GM19397 (cell line): Measurements from ENCODE around the gene PGRMC1.
"Not testable (repeated sequence)": the region's sequence is repeated elsewhere in the genome, so short reads cannot be mapped to it uniquely, and the experiment has no call there.

Experiments
- ATAC-seq: cut with Tn5 transposase; IDR thresholded peaks from one replicate; pipeline ENCODE4 v1.9.1; 2021; ENCODE audit warnings: mild to moderate bottlenecking, moderate library complexity; ENCODE audit not compliant: unreplicated experiment

PGRMC1 gene

DNA sequence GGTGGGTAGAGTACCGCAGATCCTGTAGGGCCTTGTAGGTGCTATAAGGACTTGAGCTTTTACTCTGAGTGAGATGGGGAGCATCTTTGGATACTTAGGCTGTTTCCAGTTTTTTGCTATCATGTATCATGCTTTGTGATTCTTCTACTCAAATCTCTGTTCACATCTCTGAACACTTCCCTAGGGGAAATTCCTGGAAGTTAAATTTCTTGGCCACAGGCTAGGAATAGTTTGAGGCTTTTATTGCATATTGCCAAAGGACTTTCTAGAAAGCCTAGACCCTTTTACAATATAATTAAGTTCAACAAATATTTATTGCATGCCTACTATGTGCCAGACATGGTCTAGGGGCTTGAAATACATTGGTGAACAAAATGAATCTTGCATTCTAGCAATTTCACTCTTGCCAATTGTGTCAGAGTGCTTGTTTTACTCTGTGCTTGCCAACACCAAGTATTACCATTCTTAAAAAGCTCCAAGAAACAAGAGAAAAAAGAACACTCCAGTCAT is 4.1 kb upstream of the PGRMC1 start:
- ATAC-seq: no peak

DNA sequence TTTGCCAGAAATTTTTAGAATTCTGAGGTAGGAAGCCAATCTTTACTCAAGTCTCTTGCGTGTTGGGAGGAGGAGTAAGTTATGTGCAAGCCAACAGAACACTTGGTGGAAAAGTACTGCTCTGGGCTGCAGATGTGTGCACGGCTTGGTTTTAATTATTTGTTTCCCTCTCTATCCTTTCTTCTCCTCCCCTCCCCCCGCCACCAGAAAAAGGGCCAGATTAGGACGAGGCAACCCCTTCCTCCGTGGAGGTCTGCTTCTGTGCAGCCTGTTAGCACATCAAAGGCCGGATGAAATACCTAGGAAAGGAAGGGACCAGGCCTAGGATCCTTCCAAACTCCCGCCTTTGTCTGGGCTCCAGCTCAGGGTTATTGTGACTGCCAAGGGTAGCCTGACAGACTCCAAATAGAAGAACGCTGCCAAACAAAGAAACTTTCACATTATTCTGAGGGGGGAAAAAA is 1.0 kb upstream of the PGRMC1 start:
- no peak for ATAC-seq

DNA sequence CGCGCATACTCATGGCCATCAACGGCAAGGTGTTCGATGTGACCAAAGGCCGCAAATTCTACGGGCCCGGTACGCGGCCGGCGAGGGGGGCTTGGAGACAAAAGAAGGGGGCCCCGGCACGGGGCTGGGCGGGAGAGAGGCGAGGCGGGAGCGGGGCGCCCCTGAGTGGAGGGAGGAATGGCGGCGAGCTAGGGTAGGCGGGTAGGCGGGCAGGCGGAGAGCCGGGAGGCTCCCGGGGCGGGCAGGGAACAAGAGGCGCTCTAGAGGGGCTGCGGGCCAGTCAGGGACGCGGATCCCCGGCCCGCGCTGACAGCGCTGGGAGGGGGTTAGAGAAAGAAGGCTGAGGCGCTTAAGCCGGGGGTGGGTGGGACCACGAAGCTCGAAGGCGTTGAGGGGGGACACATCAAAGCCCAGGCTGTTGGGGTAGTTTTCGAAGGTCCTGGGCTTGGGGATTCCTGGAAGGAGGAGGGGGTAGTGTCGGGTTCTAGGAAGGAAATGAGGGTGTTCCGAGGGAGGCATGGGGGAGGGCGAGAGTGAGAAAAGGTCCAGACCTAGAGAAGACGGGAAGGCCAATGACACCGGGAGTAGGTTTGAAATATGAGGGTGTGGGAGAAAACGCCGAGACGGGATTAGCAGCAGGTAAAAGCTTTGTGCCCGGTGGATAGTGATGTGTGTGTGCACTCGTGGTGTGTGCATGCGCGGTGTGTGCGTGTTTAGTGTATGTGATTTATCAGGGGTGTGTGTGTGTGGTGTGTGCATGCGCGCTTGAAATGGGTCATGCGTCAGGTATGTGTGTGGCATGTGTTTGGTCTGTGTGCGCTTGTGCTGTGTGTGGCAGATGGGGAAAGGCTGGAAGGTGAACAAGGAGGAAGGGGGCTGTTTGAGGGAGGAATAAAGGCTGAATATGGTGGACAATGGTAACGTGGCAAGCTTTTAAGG is 807 bp downstream of the PGRMC1 start:
- ATAC-seq: peak; percentile 24

DNA sequence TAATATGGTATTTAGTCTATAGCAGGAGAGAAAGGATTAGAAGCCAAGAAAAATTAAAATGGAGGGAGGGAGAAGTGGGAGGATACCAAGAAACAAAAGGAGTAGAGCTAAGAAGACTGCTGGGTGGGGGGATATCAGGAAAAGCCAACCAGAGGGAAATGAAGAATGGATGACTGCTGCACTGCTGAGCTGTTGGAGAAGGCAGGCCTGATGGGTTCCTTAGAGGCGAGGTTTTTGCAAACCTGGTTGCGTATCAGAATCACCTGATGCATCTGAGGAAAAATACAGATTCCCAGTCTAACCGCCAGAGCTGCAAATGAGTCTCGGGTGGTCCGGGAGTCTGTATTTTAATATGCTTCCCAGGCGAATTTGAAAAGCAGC is 1.5 kb downstream of the PGRMC1 start:
- ATAC-seq: no peak

DNA sequence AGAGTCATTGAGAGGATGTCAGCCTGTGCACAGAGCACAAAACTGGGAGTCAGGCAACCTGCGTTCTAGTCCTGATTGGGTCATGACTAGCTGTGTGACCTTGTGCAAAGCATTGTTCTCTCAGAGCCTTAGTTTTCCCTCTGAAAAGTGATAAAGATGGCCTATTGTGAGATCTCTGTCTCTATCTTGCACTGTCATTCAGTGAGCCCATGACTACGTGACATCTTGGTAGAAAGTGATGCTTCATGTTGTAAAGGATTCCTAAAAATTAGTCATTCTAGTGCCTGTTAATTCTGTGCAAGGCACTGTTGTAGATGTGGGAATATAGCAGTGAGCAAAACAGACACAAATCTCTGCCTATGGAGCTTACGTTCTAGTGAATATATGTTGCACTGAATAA is 2.5 kb downstream of the PGRMC1 start:
- ATAC-seq: no peak

DNA sequence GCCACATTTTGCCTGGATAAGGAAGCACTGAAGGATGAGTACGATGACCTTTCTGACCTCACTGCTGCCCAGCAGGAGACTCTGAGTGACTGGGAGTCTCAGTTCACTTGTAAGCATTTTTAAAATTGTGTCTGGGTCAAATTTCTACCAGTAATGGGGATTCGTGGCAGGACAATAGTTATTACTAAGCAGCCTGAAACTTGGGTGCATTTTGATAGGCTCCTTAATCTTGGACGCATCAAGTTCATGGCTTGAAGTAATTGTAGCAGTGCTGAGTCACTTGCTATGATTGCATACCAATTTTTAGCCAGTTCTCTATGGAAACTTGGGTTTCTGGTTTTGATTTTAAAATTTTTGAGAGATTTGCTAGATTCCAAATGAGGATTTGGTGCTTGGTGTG is 4.3 kb downstream of the PGRMC1 start:
- ATAC-seq: no peak

DNA sequence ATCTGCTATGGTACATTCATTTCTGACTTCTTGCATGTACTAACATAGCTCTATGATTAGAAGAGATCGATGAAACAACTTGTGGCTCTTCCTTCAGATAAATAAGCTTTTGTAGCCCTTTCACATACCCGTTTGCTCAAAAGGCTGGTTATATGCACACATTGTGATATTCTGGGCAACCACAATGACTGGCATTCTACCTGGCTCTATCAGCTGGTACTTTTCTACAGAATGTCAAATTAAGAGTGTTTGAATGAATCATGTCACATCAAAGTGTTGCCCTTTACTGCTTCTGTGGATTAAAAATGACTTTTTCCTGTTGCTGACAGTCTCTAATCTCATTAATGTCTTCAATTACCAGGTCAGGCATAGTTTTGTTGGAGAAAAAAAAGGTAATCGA is 11.6 kb downstream of the PGRMC1 start:
- no peak for ATAC-seq

DNA sequence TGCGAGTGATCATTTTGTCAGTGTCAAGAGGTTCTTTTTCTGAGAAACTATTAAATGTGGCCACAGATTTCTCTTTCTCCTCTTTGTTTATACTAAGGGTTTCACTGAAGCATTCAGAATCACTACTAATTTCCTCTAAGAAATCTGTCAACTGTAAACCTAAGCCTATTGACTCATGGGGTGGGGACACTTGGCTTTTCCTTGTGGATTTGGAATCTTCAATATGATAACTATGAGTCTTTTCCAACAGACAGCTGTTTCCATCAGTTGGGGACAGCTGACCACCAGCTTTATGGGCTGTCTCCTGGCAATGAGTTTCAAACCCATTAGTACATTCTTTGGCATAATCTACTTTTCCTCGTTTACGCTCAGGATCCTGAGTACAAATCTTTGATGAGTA is 13.8 kb downstream of the PGRMC1 start:
- no peak for ATAC-seq

DNA sequence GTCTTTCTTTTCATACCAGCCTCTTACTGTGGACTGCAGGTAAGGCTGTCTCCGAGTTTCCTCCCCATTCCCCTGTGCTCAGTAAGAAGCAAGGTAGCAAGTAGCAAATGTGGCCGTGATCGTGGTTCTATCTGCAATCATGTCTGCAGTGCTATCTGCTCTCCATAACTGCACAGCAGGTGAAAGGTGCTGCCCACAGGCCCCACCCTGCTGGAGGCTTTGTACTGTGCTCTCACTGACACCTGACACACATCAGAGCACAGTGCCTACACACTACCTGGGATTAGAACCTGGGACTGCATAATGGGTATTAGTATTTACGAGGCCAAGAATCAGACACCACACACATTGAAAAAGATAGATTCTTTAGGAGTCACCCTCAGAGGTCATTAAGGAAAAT is 15.3 kb downstream of the PGRMC1 start:
- ATAC-seq: no peak

DNA sequence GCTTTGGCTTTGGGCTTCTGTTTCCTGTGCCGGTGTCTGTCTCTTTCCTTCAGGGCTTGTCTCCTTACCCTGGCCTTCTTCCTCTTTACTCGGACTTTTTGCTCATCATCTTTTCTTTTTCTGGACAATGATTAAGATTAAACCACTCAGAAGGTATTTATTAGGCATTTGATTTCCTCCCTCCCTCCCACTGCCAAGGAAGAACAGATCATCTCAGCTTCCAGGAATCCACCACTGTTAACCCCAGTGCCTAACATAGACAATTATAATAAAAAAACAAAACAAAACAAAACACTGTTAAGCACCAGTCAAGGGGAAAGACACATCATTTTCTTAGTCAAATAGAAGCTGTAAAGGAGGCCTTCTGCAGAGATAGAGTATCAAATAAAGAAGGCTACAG is 16.6 kb downstream of the PGRMC1 start:
- no peak for ATAC-seq

DNA sequence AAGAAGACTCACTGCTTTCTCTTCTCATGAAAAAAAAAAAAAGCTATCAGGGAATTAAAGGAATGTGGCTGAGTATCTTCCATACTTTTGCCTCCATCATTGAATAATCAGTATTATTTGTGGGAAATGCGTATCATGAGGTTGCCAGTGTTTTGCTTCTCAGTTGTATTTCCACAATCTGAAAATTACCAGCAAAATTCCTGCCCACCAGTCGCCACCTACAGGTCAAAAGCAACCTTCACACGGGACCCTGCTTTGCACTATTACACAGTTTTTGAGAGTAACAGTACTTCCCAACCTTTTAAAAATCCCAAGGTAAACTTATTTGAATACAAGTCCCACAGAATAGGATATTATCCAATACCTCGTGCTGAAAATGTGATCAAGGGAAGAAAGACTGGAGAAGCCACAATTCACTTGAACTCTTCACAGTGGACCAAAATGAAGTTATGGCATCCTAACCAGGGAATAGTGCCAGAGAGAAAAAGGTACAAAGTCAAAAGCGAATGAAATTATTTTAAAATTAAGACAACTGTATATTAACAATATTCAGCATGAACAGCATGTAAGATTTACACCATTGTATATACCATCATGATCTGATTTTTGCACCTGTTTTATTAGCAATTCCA is 30.4 kb downstream of the PGRMC1 start:
- ATAC-seq: no peak

DNA sequence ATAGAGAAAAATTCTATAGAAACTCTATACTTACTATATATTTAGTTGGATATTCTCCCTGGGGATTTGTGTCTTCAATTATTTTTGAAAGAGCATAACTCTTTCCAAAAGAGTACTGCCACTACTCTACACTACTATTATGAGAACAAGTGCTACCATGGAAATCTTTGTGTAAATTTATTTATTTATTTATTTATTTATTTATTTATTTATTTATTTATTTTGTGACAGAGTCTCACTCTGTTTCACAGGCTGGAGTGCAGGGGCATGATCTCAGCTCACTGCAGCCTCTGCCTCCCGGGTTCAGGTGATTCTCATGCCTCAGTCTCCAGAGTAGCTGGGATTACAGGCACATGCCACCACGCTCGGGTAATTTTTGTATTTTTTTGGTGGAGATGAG is 31.0 kb downstream of the PGRMC1 start:
- ATAC-seq: not testable (repeated sequence)

DNA sequence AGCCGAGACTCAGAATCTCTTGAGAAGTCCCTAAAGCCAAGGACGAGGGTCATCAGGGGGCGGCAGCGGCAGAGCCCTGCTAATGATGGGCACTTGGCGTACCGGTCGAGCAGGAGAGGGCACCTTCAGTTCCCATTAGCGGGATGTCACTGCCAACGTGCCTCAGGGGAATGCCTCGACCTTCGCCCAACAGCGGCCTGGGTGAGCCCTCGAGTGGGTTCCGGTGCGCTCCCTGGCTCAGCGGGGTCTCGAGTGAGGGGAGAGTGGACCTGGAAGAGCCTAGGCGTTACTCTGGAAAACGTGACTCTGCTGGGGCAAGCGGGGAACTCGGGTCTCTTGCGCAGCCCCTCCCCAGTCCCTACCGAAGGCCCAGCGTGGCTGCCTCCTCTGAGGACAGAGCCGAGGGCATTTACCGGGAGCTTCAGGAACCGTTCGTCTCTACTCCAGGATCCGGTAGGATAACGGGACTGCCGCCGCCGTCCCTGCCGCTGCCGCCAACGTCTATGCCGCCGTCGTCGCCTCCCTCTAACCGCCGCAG is 36.9 kb downstream of the PGRMC1 start:
- ATAC-seq: no peak

DNA sequence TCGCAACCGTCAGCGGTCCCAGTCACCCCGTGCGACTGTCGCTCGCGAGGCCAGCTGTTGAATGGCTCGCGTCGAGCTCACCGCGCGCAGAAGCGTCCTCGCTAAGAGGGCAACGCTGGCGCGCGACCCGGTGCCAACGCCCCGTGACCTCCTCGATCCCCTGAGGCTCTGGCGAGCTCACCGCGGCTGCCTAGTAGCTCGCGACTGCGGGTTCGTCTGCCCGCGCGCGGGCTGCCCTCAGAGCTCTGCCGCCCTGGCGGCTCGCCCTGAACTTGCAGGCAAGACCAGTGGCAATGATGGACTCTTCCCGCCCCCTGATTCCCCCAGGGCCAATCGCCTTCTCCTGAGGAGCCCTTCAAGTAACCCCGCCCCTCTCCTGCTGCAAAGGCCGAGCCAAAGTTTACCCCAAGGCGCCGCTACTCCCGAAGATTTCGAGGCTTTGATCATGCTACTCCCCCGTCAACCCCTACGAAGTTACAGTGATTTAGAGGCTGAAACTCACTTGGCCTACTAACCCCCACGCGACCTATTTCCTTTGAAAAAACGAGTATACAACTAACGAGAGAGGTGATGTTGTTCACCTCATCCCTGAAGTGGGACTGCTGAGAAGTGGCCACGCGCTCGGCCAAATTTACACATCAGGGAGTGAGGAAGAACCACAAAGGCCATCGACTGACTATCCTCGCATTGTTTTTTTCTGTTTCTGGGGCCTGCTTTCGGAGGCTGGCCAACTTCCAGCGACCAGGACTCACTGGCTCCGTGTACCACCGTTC is 37.5 kb downstream of the PGRMC1 start:
- ATAC-seq: peak; percentile 78

DNA sequence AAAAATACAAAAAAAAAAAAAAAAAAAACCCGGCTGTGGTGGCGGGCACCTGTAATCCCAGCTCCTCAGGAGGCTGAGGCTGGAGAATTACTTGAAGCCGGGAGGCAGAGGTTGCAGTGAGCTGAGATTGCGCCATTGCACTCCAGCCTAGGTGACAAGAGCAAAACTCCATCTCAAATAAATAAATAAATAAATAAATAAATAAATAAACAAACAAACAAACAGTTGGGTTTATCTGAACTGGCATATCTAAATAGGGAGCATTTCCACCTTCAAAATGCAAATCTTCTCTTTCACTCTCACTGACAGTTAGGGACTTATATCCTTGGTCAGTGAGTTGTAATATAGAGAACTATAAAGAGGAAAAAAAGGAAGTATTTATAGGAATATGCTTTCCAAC is 46.3 kb downstream of the PGRMC1 start:
- ATAC-seq: not testable (repeated sequence)

DNA sequence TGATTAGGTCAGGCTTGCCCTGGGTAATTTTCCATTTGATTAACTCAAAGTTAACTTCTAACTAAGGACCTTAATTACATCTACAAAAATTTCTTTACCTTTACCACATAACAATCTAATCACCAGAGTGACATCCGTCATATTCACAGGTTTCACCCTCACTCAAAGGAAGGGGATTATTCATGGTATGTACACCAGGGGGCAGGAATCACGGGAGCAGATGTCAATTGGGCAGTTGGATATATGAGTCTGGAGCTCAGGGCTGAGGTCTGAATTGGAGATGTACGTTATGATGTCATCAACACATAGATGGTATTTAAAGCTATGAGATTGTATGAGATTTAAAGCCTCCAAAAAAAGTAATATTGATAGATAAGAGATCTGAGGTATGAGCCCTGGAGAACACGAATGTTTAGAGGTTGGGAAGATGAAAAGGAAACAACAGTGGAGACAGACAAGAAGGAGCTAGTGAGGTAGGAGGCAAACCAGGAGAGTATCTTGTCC is 52.9 kb downstream of the PGRMC1 start:
- ATAC-seq: no peak

DNA sequence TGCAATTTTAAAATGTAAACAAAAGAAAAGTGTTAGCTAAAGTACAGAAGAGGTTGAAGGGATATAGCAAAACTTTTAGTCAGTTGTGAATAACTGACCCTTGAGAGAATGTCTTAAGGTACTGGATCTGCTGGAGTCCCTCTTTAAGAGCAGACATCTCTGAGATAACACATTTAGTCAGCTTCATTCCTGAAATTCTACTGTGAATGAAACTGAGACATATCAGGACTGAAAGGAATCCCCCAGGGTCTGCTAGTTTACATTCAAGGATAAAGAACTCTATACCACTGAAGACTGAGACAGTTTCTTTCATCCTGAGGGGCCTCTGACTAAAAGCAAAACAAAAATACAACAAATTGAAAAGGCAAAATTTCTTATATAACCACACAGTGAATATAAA is 54.4 kb downstream of the PGRMC1 start:
- ATAC-seq: no peak

DNA sequence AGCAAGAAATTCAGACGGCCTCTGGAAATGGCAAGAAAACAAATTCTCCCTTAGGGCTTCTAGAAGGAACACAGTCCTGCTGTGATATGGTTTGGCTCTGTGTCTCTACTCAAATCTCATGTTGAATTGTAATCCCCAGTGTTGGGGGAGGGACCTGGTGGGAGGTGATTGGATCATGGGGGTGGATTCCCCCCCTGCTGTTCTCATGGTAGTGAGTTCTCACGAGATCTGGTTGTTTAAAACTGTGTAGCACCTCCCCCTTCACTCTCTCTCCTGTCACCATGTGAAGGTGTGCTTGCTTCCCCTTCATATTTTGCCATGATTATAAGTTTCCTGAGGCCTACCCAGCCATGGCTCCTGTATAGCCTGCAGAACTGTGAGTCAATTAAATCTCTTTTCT is 55.2 kb downstream of the PGRMC1 start:
- not testable (repeated sequence) for ATAC-seq

DNA sequence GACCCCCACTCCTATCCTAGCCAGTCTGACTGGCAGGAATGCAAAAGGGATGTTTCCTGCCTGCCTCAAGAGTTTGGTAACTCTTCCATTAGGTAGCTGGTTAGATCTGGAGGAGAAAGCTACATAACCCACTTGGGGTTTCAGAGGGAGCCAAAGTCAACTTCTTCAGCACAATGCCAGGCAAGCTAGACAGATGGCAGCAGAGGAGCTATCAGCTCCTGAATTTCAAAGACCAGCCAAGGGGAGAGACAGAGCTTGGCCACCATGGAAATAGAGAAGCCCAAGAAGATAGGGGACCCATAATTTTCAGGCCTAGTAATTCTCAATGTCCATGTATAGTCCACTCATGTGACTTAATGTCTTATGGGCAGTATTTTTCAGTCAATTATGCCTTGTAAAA is 56.4 kb downstream of the PGRMC1 start:
- no peak for ATAC-seq
